COLO668 (cell line): Measurements from ENCODE around the gene IL24.
"Not testable (repeated sequence)": the region's sequence is repeated elsewhere in the genome, so short reads cannot be mapped to it uniquely, and the experiment has no call there.

Experiments
- DNase-seq: peaks from one replicate; lab custom pipeline; 2025; ENCODE audit not compliant: unreplicated experiment; lab: John Stamatoyannopoulos, UW

IL24 gene

GRCh38 chr1:206923961-206924557 is 26.8 kb downstream of the IL24 start:
- not testable (repeated sequence) for DNase-seq

DNA sequence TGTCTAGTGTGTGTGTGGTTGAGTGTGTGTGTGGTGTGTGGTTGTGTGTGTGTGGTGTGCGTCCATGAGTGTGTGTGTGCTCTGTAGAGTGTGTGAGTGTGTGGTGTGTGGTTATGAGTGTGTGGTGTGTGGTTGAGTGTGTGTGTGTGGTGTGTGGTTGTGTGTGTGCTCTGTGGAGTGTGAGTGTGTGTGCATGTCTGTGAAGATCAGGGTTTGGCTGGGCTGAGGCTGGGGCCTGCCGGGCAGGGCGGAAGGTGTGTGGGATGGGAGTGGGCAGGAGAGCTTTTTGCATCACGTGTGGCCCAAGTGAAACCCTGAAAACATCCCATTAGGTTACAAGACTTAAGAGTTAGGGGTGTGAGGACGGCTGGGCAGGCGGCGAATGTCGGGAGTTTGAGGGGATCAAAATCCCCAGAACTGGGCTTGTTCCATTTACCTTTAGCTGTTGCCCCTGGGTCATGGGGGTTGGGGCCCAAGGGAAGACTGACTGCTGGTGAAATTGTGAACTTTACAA is 27.4 kb downstream of the IL24 start:
- no peak for DNase-seq

- DNase-seq = peak; percentile 24
Observed at GRCh38 chr1:206925106-206925736, 28.0 kb downstream of the IL24 start.

DNA sequence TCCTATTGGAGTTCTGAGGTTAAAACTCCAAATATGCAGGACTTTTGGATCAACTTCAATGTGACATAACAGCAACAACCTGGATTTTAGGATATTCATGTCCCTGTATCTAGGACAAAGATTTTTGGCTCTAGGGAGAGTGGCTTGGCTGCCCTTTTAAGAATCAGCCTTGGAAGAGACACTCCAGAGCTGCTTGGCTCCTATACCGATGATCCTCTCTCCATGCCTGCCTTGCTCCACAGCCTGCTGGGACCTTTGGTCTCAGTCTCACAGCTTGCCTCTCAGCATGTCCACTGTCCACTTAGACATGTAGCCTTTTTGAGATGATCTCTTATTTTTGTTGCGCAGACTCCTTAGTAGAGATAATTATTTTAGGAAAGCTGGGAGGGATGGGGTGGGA is 29.0 kb downstream of the IL24 start:
- DNase-seq = no peak

- DNase-seq = no peak
Observed at GRCh38 chr1:206929524-206929923, 32.3 kb downstream of the IL24 start.

GRCh38 chr1:206930210-206930798 is 33.1 kb downstream of the IL24 start:
- no peak for DNase-seq

DNA sequence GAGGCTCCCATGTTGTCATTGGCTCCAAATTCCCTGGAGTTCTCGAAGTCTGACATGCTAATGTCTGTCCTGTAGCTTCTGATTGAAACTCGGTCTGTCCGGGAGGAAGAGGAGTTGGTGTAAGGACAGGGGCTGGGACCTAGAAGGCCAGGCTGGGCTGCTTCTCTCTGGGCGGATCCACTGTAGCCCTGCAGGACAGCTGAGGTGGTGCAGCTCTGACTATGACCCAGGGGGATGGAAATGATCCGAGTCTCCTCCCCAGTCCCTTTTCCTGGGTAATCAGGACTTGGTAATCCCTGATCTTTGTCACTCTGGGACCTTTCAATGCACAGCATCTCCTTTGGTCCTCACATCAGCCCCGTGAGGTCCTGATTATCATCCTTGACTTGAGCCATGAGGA is 34.5 kb downstream of the IL24 start:
- DNase-seq = no peak

DNA sequence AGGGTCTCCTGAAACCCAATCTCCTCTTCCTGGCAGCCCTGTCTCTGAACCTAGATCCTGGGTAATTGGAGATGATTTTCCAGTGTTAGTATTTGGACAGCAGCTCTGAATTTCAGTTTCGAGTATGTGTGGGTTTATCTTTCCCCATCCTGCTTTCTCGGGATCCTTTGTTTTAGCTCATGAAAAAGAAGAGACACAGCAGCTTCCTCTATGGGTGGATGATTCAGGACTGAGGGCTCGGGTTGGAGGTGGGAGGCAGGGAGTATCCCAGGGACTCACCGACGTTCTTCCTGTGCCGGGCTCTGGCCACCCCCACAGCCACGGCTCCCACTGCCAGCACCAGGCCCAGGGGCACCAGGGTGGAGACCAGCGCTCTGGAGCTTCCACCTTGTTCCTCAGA is 34.9 kb downstream of the IL24 start:
- no peak for DNase-seq

- DNase-seq = peak; percentile 37
Observed at GRCh38 chr1:206933333-206933945, 36.2 kb downstream of the IL24 start.

DNA sequence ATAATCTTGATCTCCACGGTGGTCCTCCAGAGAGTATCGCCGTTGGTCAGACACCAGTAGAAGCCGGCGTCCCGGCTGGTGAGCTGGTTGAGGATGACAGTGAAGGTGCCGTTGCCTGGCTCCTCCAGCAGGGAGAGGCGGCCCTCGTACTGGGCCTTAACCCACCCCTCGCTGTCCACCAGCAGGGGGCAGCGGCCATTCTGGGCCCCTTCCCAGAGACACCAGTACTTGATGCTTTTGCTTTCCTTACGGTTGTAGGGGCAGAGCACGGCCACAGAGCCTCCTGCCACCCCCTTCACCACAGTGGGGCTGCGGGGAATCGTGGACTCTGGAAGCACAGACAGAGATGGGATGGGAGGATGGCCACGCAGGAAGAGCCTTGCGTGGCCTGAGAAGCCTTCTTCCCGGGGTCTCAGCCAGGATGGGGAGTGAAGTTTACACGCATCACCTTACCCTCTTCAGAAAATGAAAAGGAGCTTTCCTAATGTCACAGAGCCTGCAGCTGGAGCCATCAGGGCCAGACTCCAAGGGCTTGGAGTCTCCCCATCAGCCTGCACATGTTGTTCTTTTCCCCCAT is 38.3 kb downstream of the IL24 start:
- peak; percentile 67 for DNase-seq

- DNase-seq = no peak
Observed at GRCh38 chr1:206937425-206937824, 40.2 kb downstream of the IL24 start.

GRCh38 chr1:206939131-206939530 is 41.9 kb downstream of the IL24 start:
- no peak for DNase-seq

DNA sequence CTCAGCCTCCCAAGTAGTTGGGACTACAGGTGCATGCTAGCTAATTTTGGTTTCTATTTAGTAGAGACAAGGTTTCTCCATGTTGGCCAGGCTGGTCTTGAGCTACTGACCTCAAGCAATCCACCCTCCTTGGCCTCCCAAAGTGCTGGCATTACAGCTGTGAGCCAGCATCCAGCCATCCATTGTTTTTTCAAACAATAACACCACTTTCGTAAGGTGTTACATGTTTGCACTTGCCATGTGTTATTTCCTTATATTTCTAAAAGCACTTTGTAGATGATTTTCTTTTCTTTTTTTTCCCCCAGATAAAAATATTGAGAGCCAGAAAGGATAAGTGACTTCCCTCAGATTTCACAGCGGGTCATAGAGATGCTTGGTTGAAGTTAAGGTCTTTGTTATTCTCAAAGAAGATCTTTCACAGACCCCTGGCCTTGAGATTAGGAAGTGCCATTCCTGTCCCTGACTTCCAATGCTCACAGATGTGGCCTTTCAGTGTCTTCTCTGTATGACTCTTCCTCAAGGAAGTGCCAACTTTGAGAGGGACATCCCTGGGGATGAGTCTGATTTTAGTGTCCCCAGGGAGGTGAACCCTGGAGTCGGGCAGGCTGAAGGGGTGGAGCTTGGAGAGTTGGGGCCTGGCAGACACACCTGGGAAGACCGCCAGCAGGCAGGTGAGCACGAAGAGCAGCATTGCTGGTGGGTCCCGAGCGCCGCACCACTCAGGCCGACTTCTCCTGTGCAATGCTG is 42.8 kb downstream of the IL24 start:
- DNase-seq = no peak

DNA sequence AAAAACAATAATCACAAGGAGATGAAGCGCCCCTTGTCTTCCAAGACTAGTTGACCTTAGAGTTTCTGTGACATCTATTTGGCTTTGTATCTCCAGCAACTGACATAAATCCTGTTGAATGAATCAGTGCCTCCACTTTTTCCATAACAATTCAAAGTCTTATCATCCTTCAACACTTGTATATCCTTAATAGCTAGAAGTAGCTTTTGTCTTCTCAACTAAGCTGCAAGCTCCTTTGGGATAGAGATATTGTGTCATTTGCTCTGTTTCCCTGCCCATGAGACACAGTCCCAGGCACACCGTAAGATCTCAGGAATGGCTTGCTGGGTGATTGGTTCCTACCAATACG is 43.3 kb downstream of the IL24 start:
- DNase-seq = no peak

DNA sequence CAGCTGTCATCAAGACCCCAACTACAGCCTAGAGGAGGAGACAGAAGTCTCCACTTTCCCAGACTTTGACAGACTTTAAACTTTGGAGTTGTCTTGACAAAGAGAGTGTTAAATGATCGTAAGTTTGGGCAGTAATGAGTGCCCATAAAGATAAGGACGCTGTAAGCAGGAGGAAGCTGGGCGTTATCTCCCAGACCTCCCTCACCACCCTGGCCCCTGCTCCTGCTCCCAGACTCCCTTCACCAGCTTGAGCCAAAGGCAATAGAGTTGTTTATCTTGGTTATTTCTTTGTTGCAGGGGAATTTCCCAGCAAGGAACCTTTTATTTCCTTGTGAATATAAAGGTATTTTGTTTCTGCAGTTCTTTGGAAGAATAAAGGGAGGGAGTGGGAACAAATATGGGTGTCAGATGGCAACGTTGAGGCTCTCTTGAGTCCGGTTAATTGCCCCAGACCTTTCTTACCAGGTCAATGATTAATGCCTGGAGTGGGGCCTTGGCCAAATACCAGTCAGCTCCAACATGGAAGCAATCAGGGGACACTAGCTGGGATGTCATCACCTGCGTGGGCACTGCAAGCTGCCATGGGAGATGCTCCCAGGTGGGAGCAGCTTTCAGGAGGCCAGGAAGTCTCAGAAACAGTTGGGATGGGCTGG is 44.6 kb downstream of the IL24 start:
- DNase-seq = no peak

DNA sequence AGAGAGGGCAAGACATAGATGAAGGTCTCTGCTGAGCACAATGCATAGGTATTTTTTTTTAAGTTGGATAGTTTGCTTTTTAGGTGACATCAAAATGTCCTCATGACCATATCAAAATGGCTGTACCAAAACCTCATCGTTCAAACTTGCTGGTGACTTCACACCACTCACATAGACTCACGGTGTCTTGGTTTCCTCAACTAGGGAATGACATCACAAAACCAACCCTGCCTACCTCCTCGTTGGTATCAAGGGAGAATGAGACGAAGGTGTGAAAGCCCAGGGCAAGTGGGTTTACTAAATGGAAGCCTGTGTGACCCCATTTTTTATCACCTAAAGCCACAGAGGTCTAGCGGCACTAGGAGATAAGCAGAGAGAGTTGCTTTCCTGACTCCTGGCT is 47.5 kb downstream of the IL24 start:
- no peak for DNase-seq

GRCh38 chr1:206945779-206946178 is 48.5 kb downstream of the IL24 start:
- DNase-seq = no peak

DNA sequence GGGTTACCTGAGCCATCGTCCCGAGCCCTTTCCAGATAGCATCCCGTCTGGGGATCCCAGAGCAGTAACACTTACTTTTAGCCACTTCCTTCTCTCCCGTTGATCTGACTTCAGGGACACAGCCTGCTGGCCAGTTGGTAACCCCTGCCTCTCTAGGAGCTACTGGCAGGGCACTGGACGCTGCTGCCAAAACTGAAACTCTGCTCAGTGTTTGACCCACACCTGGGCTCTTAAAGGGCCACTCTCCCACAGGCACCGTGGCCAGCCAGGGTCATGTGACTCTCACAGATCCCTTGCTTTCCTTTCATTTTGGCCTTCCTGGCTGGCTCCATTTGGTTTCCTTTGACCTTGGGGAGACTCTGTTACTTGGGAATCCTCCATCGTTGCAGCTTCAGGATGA is 49.0 kb downstream of the IL24 start, which contains the start of gene PIGR:
Gene PIGR, minus strand, starts transcription at position 206 of the 400 bp plus-strand sequence. CDS start 5,935 bp downstream, outside the sequence.
- no peak for DNase-seq

GRCh38 chr1:206947255-206947654 is 50.0 kb downstream of the IL24 start:
- DNase-seq = no peak

DNA sequence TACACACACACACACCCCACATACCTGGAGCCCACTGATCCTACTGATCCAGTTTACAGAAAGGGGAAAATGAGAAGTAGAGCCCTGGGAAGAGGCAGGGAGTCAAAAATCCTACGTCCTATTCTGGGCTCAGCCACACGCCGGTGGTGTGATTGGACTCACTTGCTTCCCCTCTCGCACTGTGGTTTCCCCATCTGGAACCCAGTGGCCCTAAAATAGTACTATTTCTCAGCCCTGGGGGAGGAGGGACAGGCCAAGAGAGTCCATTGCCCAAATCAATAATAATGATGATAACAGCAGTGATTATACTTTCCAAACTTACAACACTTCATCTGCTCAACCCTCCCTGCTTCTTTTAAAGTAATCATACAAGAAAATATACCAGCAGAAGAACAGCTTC is 52.0 kb downstream of the IL24 start:
- no peak for DNase-seq
